ENCODE data around the gene SLC5A1. TPM values are rescaled to one million over a fixed set of nuclear protein-coding genes. Genes with fewer than 3 reads are reported as not detected.

Gene SLC5A1
- polyA plus RNA-seq, 1 donor from 2014 or later, result not detected

- no peaks in the 10 kb centered on the region for H3F3A ChIP-seq (ENCODE audit: insufficient read depth, low read length, poor library complexity, severe bottlenecking)
- H4K20me1 ChIP-seq (ENCODE audit: insufficient read depth), result no peaks in the 10 kb centered on the region
These were observed 39.9 kb downstream of the SLC5A1 start for GRCh38 chr22:32083000-32083399.

GRCh38 chr22:32083814-32084213 is 40.8 kb downstream of the SLC5A1 start:
- Histone ChIP-seq H3K79me2 (replicated peaks; ENCODE audit: insufficient read depth, low read length) (no peaks in the 10 kb centered on the region), H3F3A (ENCODE audit: insufficient read depth, low read length, poor library complexity, severe bottlenecking) (no peaks in the 10 kb centered on the region), H4K20me1 (ENCODE audit: insufficient read depth) (no peaks in the 10 kb centered on the region), H3K27ac (ENCODE audit: low read length) (no peak overlapping the region), H3K9me2 (ENCODE audit: insufficient read depth, low read length) (no peaks in the 10 kb centered on the region), H3K4me3 (ENCODE audit: low read length) (no peak overlapping the region), H3K9me3 (ENCODE audit: low read length) (no peaks in the 10 kb centered on the region), H3K4me2 (ENCODE audit: low read length) (no peak overlapping the region), H3K36me3 (ENCODE audit: insufficient read depth, low read length) (no peaks in the 10 kb centered on the region), H3K27me3 (ENCODE audit: insufficient read depth, low read depth, low read length) (no peaks in the 10 kb centered on the region), H3K9ac (ENCODE audit: low read length) (no peak overlapping the region), H2AFZ (ENCODE audit: low read depth, low read length) (no peak overlapping the region)
- TF ChIP-seq CTCF (IDR thresholded peaks at IDR 0.05; ENCODE audit: poor library complexity, severe bottlenecking) (no peak), EP300 (conservative IDR thresholded peaks at IDR 0.05; ENCODE audit: poor library complexity, severe bottlenecking) (no peak)

More at GRCh38 chr22:32083000-32083399, 39.9 kb downstream of the SLC5A1 start:
- Histone ChIP-seq H3K9ac (ENCODE audit: low read length) (no peak overlapping the region), H3K27ac (ENCODE audit: low read length) (no peak overlapping the region), H3K9me2 (ENCODE audit: insufficient read depth, low read length) (no peaks in the 10 kb centered on the region), H3K4me3 (ENCODE audit: low read length) (no peak overlapping the region), H3K27me3 (ENCODE audit: insufficient read depth, low read depth, low read length) (no peaks in the 10 kb centered on the region), H3K4me2 (ENCODE audit: low read length) (no peak overlapping the region), H2AFZ (ENCODE audit: low read depth, low read length) (no peak overlapping the region), H3K9me3 (ENCODE audit: low read length) (no peaks in the 10 kb centered on the region), H3K36me3 (ENCODE audit: insufficient read depth, low read length) (no peaks in the 10 kb centered on the region), H3K79me2 (replicated peaks; ENCODE audit: insufficient read depth, low read length) (no peaks in the 10 kb centered on the region)
- TF ChIP-seq EZH2 (IDR thresholded peaks at IDR 0.05; ENCODE audit: borderline replicate concordance, insufficient read depth, low read length, poor library complexity, severe bottlenecking) (no peak), MXI1 (conservative IDR thresholded peaks at IDR 0.05; ENCODE audit: poor library complexity, severe bottlenecking) (no peak)

- H3F3A ChIP-seq (ENCODE audit: insufficient read depth, low read length, poor library complexity, severe bottlenecking), result no peaks in the 10 kb centered on the region
- no peak overlapping the region for H2AFZ ChIP-seq (ENCODE audit: low read depth, low read length)
- no peaks in the 10 kb centered on the region for H3K79me2 ChIP-seq (replicated peaks; ENCODE audit: insufficient read depth, low read length)
- no peaks in the 10 kb centered on the region for H3K36me3 ChIP-seq (ENCODE audit: insufficient read depth, low read length)
- no peak overlapping the region for H3K4me2 ChIP-seq (ENCODE audit: low read length)
- TF ChIP-seq EP300 (conservative IDR thresholded peaks at IDR 0.05; ENCODE audit: poor library complexity, severe bottlenecking), result no peak
- TF ChIP-seq SMC3 (conservative IDR thresholded peaks at IDR 0.05; ENCODE audit: poor library complexity), result no peak
- TF ChIP-seq EZH2 (IDR thresholded peaks at IDR 0.05; ENCODE audit: borderline replicate concordance, insufficient read depth, low read length, poor library complexity, severe bottlenecking), result no peak
- no peak for TF ChIP-seq RAD21 (conservative IDR thresholded peaks at IDR 0.05)
- no peak for TF ChIP-seq CTCF (IDR thresholded peaks at IDR 0.05; ENCODE audit: poor library complexity, severe bottlenecking)
- TF ChIP-seq MXI1 (conservative IDR thresholded peaks at IDR 0.05; ENCODE audit: poor library complexity, severe bottlenecking), result no peak
- no peak for TF ChIP-seq POLR2AphosphoS5 (IDR thresholded peaks at IDR 0.05)
- no peak for TF ChIP-seq TAF1 (IDR thresholded peaks at IDR 0.05; ENCODE audit: low read depth)
- TF ChIP-seq REST (IDR thresholded peaks at IDR 0.05; ENCODE audit: borderline replicate concordance), result no peak
- no peaks in the 10 kb centered on the region for H3K27me3 ChIP-seq (ENCODE audit: insufficient read depth, low read depth, low read length)
- H3K4me3 ChIP-seq (ENCODE audit: low read length), result no peak overlapping the region
- no peak overlapping the region for H3K27ac ChIP-seq (ENCODE audit: low read length)
- no peaks in the 10 kb centered on the region for H3K9me2 ChIP-seq (ENCODE audit: insufficient read depth, low read length)
- H3K9ac ChIP-seq (ENCODE audit: low read length), result no peak overlapping the region
- no peaks in the 10 kb centered on the region for H4K20me1 ChIP-seq (ENCODE audit: insufficient read depth)
- H3K9me3 ChIP-seq (ENCODE audit: low read length), result no peaks in the 10 kb centered on the region
These were observed 45.0 kb downstream of the SLC5A1 start for GRCh38 chr22:32088084-32088483.

Measured in neural cell (in vitro differentiated cells).